Ishikawa (cell line): ENCODE data around the gene MIS12.

Experiments
- EP300 ChIP-seq: IDR thresholded peaks from 2 replicates; pipeline ENCODE4 v1.6.1; 2012; ENCODE audit warnings: borderline replicate concordance
- TF ChIP-seq, protein P1 (sequence below): IDR thresholded peaks from 2 replicates; pipeline ENCODE4 v1.6.1; 2012; ENCODE audit warnings: low read depth, mild to moderate bottlenecking
- TF ChIP-seq, protein P2 (sequence below): IDR thresholded peaks from 2 replicates; pipeline ENCODE4 v1.6.1; 2012

DNA sequence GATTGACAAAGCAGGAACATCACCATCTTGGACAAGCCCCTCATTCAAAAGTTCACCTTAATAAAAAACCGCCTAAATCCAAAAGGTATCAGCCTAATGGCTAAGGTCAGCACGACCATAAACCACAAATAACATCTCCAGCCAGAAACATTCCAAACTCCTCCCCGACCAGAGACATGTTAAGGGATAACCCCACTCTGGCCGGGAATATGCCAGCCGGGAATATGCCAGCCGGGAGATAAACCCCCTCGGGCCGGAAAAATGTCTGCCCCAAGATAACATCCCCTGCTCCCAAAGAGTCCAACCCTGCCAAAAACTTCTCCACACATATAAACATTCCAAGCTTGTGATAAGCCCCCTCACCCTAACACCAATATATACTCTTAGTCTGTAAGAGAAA is 18.9 kb upstream of the MIS12 start:
- TF ChIP-seq, protein P1, sequence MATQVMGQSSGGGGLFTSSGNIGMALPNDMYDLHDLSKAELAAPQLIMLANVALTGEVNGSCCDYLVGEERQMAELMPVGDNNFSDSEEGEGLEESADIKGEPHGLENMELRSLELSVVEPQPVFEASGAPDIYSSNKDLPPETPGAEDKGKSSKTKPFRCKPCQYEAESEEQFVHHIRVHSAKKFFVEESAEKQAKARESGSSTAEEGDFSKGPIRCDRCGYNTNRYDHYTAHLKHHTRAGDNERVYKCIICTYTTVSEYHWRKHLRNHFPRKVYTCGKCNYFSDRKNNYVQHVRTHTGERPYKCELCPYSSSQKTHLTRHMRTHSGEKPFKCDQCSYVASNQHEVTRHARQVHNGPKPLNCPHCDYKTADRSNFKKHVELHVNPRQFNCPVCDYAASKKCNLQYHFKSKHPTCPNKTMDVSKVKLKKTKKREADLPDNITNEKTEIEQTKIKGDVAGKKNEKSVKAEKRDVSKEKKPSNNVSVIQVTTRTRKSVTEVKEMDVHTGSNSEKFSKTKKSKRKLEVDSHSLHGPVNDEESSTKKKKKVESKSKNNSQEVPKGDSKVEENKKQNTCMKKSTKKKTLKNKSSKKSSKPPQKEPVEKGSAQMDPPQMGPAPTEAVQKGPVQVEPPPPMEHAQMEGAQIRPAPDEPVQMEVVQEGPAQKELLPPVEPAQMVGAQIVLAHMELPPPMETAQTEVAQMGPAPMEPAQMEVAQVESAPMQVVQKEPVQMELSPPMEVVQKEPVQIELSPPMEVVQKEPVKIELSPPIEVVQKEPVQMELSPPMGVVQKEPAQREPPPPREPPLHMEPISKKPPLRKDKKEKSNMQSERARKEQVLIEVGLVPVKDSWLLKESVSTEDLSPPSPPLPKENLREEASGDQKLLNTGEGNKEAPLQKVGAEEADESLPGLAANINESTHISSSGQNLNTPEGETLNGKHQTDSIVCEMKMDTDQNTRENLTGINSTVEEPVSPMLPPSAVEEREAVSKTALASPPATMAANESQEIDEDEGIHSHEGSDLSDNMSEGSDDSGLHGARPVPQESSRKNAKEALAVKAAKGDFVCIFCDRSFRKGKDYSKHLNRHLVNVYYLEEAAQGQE = no peak
- TF ChIP-seq, protein P2, sequence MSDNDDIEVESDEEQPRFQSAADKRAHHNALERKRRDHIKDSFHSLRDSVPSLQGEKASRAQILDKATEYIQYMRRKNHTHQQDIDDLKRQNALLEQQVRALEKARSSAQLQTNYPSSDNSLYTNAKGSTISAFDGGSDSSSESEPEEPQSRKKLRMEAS = no peak
- TF ChIP-seq EP300 = no peak
